Muscle of back (tissue), 11 donors: ENCODE measurements around the gene CXCL5. TPM values are rescaled to one million over a fixed set of nuclear protein-coding genes. Genes with fewer than 3 reads are reported as not detected.
"Not testable (repeated sequence)": the region's sequence is repeated elsewhere in the genome, so short reads cannot be mapped to it uniquely, and the experiment has no call there.

Experiments
- DNase-seq, 3 donors: peaks; one replicate each; pipeline versions ENCODE4 v3.0.0 to v3.0.0-alpha.2; 2013
- polyA plus RNA-seq, 10 donors: library from polyadenylated mRNA; unstranded; fragments of 120-200 nt; gene quantifications; one replicate each; pipeline ENCODE4 v1.2.1, GENCODE V29; 2013; ENCODE audit not compliant: insufficient read length in 10 of 10

Gene CXCL5
- polyA plus RNA-seq, 10 donors, result 0.08 to 1.2 (median 0.28) TPM; not detected in 1

- DNase-seq, result no peak
These were observed 16.8 kb upstream of the CXCL5 start for GRCh38 chr4:74015126-74015780.

DNA sequence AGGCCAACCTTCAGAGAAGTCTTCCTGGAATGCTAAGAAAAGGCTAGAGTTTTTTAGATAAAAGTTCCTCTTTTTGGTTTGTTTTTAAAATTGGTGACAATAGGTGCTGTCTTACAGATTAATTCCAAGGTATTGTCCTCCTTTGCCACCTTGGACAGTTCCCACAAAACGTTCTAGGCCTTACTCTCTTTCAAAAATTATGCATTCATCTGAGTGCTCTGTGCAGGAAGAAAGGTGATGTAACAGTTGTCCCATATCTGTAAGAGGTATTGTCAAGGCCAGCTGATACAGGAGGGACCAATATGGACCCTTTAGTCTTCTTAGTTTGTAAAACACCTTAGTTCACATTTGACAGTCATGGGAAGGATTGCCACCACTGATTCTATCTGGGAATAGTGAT is 15.9 kb upstream of the CXCL5 start:
- DNase-seq, result no peak

GRCh38 chr4:74013264-74013663 is 14.8 kb upstream of the CXCL5 start:
- no peak for DNase-seq

- DNase-seq, result no peak
These were observed 13.7 kb upstream of the CXCL5 start for GRCh38 chr4:74012130-74012529.

DNA sequence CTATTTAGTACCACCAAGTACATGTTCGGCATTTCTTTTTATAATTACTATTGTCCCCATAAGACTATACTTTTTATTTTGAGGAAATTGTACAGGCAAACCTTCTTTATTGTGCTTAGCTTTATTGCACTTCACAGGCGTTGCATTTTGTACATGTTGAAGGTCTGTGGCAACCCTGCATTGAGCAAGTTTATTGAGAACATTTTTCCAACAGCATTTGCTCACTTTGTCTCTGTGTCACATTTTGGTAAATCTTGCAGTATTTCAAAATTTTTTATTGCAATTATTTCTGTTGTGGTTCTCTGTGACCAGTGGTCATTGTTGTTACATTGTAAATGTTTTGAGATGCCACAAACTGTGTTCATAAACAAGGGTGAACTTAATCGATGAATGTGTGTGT is 10.8 kb upstream of the CXCL5 start:
- DNase-seq, result no peak

- peak in 1 of 3 donors; percentile 22 for DNase-seq
These were observed 7.6 kb upstream of the CXCL5 start for GRCh38 chr4:74006009-74006476.

DNA sequence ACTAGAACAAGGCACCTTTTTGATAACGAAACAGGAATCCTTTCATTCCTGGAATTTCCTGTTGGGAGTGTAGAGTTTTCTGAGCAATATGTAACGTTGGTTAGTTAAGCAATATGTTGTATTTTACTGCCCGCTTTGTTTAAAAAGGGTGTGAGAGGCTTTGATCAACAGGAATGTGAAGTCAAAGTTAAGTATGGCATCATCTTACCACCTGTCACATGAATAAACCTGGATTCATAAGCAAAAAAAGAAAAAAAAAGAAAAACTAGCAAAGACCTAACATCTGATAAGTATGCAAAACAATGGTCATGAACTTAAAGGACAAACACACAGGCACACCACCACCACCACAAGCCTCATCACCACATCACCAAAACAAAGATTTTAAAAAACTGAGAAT is 7.1 kb upstream of the CXCL5 start:
- DNase-seq, result no peak

GRCh38 chr4:74004668-74005067 is 6.2 kb upstream of the CXCL5 start:
- DNase-seq, result no peak

DNA sequence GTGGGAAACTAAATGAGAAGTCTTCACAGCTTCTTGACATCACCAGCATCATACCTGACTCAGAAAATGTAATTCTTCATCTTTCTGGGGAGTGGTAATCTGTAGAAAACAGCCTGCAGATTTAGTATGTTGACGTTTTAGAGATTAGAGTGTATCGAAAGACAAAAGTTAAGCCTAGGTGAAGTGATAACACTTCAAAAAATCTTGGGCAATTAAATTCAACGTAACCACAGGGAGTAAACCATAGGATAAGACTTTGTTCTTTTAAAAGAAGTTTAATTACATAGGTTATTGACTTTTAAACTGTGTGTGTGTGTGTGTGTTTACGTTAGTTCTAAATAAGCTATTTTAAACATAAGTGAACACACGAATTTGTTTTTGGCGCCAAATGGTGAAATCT is 1.8 kb upstream of the CXCL5 start:
- DNase-seq, result no peak

DNA sequence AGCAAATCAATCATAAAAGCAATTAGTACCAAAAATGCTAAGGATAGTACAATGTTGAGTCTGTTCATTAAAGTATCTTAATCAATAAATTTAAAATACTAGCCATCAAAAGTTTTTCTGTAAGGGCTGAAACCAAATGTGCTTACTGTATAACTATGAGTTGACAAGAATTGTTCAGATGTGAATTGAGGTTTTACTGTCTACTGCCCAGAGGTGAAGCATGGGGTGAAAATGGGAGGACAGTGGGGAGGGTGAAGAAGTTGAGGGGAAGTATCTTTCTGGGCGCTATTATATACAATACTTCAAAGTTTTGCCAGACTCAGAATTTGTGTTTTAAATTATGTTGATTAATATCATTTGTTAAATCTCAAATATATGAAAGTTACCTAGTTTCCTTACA is 6.4 kb downstream of the CXCL5 start:
- no peak for DNase-seq

GRCh38 chr4:73991742-73992000 is 6.8 kb downstream of the CXCL5 start:
- DNase-seq, result no peak

GRCh38 chr4:73990988-73991741 is 7.3 kb downstream of the CXCL5 start:
- no peak for DNase-seq

DNA sequence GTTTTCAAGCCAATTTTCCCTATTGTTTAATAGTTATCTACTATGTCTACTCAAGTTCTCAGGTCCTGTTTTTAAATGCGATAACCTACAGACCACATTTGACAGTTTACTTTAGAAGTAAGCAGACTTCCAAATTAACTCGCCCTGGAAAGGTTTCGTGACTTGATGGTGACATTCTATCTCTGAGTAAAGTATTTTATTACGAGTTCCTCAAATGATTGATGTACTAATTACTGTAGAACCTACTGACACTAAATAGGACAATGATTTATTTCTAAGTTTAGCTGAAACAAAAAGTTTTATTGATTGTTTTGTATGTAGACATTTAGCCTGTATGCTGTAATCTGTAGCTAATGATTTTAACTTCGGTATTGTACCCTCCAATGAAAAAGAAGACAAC is 8.5 kb downstream of the CXCL5 start:
- DNase-seq, result no peak

DNA sequence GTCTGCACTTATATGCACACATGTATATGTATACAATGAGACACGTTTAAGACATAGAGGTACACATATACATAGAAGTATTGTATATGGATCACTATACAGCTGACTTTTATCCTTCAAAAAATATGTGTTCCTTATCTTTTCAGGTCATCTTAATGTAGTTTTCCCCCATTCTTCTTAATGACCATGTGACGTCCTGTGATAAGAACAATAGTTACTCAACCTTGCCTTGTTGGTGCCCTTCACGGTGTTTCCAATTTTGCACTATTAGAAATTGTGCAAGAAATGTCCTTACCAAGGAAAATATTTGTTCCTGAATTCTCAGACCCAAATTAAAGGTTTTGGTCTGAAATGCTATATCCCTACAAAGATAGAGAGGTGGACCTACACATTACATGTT is 9.4 kb downstream of the CXCL5 start:
- no peak for DNase-seq

DNA sequence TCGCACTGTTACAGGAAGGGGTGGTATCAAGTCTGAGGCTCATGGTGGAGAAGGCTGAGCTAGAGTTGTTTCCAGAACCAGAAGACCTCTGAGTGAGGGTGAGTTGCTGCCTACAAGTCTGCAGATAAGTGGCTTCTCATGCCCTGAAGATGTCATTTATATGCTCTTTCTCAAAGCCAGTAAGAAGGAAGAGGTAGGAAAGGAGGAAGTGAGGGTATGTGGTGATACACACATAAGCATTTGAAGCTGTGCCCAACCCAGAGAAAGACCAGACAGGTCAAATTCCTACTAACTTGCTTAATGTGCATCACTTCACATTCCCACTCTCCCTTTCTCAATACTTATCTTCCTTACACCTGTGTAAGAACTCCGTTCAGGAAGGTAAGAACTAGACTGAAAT is 10.4 kb downstream of the CXCL5 start, which contains the start of gene PPBP:
PPBP (minus strand) TSS at position 130 of the 400 bp plus-strand sequence; CDS start at position 43, 87 bp downstream.
- no peak for DNase-seq

DNA sequence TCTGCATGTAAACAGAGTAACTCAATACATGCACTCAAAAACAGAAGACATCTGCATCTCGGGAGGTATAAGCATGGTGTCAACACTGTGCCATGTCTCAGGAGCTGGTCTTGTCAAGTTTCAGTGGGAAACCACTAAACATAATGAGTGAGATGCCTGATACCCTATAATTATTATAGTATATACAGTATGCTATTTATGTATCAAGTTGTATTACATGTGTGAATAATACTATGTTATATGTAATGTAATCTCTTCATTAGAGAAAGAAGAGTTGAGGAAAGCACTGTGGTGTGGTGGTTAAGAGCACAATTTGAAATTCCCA is 13.0 kb downstream of the CXCL5 start:
- DNase-seq, result no peak

- DNase-seq, result no peak
These were observed 13.5 kb downstream of the CXCL5 start for GRCh38 chr4:73984736-73985527.

- not testable (repeated sequence) for DNase-seq
These were observed 17.3 kb downstream of the CXCL5 start for GRCh38 chr4:73981175-73981574.

GRCh38 chr4:73979407-73979957 is 19.0 kb downstream of the CXCL5 start:
- DNase-seq, result no peak

DNA sequence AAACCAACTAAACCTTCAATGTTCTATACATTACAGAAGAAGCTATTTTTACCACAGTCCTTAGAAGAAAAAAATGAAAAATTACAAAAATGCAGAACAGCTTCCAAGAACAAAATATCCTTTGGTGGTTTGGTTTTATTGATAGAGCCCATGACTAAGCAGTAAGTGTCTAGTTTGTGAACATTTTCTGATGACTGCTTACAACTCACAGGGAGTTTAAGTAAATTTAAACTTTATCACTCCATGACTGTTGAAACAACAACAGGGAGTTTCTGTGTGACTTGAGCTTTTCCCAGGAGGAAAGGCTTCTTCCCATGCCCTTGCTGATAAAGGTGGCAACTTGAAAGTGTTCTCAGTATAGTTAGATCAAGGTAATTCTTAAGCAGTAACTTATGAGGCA is 19.6 kb downstream of the CXCL5 start:
- DNase-seq, result peak in 1 of 3 donors; percentile 71

- no peak for DNase-seq
These were observed 21.8 kb downstream of the CXCL5 start for GRCh38 chr4:73976716-73977115.

DNA sequence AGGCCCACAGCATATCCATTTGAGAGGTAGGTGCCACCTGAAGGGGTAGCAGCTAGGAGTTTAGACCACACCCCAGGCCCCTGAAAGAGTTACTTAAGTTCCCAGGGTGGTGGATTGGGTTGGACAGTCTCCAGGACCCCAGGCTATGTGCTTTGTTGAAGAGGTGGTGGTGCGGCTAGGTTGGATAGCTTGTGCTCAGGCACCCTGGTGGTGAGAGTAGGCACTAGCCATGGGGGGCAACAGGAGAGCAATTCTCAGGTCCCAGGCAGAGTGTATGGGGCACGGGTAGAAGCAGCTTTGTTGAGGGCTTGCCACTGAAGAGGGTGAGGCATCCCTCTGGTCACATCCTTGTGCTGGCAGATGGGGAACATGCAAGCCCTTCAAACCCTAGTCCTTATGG is 22.3 kb downstream of the CXCL5 start:
- no peak for DNase-seq

DNA sequence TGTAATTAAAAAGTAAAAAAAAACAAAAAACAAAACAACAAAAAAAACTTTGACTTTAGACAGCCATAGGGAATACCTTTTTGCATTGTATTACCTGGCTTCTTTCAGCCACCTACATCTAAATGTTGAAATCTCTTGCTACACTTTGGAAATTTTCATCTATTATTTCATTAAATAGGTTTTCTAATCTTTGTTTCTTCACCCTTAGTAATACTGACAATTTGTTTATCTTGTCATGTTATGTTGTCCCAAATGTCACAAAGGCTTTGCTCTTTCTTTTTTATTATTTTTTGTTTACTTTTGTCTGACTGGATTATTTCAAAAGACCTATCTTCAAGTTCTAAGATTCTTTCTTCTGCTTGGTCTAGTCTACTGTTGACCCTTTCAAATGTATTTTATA is 24.1 kb downstream of the CXCL5 start:
- DNase-seq, result no peak
